Effector CD8-positive, alpha-beta T cell (primary cell): ENCODE results near the gene C1QTNF1.

Experiments
- DNase-seq: peaks from one replicate; lab custom pipeline; 2025; lab: John Stamatoyannopoulos, UW

Gene C1QTNF1

DNA sequence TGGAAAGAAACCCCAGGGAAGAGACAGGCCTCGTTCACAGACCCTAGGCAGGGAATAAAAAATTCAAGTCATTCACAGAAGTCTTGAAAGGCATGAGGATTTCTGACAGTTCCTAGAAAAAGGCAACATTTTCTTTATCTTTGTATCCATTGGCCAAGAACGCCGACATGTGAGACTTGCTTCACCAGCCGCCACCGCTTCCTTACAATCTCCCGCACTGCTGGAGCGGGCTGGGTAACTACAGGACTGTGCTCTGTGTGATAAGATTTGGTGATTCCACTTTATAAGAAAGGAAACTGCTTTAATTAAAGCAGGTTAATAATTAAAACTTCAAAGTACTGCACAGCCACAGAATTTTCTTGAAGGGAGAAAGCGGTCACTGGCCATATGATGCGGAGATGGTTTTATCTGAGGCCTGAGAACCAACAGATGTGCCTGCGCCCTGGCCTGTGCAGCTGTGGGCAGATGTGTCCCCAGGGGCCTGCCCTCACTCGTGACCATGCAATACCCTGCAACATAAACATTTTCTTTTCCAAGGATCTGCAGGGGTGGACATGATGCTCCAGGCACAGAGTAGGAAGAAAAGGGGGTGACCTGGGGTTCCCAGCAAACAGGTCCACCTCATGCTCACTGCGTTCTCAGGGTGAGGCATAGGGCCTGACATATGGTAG, 31.3 kb upstream of the C1QTNF1 start:
- no peak for DNase-seq

DNA sequence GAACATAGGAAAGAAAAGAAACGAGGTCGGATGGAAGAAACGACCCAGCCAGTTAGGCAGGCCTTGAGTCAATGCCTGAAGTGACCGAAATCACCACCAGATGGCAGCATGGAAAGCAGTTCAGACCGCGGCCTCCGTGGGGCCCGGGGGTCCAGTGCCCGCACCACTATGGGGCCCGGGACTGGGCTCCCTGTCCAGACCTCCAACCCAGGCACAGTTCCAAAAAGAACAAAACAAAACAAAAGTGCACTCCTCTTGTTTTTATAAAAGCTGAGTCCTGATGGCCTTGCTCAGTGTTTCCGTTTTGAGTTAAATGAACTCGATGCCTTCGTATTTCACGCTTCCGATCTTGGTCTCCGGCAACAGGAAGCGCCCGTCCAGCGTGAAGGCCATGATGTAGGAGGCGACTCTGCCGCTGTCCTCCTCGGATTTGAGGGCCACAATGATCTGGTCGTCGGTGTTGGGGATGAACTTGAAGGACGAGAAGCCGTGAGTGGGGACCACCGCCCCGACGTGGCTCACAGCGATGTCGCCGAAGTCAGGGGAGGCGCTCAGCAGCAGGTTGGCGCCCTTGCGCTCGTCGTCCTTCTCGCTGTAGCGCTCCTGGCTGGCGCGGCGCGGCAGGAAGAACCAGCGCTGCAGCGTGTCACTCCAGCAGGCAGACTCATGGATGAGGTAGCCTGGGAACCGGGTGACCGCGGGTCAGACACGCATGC, 30.6 kb upstream of the C1QTNF1 start:
- peak; percentile 40 for DNase-seq

DNA sequence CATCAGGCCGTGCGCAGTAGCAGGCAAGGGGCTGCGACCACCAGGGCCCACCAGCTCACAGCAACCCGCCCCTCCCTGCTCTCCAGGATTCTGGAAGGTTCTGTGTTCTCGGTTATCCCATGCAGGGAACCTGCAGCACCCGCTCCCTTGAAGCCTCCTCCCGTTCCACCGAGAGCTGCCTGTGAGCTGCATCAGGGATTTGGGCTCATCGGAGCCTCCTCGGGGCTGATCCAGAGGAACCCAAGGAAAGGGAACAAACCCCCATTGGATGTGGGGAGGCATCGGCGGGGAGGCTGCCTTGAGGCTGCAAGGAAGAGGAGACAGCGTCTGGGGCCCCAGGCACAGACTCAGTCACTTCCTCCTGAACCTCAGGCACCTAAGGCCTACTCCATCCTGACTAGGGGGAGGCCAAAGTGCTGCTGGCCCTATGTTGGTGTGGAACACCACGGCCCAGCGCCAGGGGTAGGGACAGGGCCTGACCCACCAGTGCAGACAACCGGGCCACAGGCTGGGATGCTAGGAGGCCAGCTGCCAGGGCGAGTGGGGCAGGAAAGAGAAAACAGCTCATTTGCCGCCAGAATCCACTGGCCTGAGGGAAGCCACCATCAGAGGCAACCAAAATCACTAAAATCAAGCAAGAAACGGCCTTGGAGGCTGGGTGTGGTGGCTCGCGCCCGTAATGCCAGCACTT, 29.8 kb upstream of the C1QTNF1 start:
- no peak for DNase-seq

DNA sequence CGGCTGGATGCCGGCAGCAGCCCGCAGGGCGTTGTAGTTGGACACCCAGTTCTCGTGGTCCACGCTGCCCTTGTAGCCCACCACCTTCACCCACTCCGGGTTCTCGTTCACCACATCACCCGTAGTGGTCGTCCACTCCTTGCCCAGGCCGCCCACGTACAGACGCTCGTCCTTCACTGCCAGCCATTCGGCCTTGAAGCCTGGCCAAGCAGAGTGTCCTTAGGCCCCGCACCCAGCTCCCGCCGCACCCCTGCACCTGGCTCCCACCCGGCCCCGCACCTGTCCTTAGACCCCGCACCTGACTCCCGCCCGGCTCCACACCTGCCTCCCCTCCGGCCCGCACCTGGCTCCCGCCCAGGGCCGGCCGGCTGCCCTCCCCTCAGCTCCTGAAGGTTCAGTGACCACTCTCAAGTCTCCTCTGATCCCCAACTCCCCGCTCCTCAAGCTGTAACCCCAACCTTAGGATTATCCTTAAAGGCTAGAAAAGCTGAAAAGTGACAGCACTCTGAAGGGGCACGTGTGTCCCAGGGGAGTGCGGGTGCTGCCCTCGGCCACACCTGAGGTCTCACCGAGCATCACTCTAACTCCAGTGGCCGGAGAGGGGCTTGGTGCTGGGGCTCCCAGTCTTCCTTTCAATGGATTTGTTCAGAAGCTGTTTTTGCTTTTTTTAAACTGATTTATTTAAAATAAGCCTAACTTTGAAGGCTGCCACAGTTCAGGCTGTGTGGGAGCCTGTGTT, 28.8 kb upstream of the C1QTNF1 start:
- DNase-seq, result no peak

DNA sequence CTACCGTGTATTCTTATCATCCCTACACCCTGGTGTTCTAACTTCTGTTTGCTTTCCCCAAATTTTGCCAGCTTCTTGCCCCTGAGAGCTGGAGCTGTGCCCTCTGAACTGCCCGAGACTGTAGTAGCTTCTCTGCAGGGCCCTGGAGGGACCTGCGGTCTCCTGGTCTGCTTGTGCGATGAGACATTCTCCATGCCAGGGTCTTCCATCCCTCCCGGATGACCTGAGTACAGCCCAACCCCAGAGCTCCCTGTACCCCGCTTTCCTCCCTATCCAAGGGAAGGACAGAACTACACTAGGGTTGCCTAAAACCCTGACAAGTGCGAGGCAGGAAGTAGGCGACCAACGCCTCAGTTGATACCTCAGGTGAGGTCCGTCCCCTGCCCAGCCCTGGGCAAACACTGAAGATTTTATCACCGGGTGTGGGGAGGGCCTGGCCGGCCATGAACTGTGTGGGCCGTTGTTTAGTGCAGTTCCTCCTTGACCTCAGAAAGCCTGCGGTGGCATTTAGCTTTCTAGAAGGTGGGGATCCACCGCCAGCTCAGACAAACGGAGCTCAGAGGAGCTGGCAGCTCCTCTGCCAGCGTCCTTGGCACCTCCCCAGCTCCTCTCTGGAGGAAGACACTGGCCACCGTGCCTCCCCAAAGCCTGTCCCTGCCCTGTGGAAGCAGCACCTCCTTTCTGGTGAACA, 28.1 kb upstream of the C1QTNF1 start:
- DNase-seq, result no peak

DNA sequence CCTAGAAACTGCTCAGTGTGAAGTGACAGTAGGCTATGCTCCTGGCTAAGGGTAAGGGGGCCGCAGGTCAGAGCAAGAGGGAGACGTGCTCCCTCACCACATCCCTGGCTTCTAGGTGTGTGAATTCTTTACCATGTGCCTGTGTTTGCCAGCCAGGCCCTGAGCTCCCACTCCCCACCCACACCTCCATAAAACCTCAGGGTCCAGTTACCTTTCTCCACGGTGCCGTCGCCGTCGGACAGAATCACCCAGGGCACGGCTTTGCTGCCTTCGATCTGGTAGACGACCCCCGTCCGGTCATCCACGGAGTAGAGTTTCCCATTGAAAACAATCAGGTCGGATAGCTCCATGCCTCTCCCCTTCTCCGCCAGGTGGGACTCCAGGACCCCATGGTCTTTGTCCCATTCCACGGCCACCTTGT, 27.2 kb upstream of the C1QTNF1 start:
- no peak for DNase-seq

DNA sequence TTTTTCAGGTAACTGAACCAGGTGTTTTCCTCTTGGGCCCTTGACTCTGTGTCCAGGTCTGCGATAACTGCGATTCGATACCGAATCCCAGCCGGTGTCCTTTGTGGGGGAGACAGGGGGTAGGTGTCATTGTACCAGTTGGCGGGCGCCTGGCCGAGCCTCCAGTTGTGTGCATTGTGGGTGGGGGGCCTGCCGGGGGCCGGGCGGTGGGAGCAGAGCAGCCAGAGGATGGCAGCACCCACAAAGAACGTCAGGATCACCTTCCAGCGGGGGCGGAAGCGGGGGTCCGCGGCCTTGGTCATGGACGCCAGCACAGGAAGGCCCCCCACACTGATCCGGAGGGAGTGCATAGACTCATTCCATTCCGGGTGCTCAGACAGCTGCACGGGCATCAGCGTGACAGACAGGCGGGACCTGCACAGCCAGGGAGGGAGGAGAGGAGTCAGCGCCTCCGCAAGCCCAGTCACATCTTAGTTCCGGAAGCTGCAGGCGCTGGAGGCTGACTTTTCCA, 26.7 kb upstream of the C1QTNF1 start:
- DNase-seq, result no peak

DNA sequence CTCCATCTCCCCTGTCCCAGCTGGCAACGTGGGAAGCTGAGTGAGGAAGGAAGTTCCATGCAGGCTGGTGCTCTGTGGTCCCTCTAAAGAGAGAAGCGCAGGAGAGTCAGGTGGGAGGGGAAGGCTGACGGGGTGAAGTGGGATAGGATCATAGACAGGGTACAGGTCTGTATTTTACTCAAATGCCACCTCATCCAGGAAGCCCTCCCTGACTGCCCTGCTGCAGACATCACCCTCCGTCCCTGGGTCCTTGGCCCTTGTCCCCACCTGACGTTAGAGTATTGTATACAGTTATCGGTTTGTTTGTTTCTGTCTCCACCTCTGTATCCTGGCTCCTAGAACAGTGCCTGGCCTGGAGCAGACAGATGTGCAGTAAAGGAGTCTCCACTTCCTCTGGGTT, 26.1 kb upstream of the C1QTNF1 start:
- no peak for DNase-seq

DNA sequence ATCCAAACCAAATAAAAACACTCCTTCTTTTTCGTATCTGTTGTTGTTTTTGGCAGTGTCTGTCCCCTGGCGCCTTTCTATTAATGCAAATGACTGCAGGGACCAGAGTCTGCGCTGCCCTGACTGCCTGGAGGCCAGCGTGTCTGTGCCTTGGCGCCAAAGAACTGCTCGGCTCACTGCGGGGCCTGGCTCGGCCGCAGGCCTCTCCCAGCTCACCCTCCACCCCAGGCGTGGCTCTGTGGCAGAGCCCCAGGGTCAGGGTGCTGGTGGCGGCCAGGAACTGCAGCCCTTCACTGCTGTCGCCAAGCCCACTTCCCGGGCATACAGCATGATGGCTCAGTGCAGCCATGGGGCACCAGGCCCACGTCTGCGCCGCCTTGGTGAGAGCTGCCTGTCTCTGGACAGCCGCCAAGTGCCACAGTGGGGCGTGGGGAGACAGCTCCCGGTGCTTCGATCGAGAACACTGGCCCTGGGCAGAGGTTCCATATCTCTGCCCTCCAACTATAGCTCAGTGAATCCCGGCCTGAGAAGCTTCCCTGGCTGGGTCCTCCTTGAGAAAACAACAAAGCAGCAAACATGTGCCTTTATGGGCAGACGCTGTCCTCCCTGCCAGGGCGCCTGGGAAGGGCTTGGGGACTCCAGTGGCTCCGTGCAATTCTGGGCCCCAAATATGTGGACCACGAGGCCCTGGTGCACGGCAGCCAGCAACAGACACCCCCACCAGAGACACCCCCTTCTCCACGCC, 25.5 kb upstream of the C1QTNF1 start:
- no peak for DNase-seq

DNA sequence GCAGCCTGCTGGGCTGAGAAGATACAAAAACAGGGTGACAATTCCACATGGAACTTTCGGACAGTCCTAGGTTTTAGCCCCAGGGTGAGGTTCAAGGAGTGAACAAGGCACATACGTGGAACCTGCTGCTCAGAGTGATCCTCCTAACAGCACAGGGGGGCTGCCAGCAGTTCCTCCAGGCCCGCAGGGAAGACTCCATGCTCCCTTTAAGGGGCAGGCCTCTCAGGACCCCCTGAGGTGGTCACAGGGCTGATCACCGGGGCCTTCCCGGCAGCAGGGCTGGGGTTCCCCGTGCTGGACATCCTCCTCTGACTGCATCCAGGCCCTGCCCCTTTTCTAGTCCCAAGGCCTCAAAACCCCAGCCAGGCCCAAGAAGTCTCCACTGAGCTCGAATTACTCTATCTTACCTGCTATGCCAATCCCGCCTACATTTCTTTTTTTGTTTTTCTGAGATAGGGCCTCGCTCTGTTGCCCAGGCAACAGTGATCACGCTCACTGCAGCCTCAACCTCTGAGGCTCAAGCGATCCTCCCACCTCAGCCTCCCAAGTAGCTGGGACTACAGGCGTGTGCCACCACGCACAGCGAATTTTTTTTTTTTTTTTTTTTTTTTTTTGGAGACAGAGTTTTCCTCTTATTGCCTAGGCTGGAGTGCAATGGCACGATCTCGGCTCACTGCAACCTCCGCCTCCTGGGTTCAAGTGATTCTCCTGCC, 24.8 kb upstream of the C1QTNF1 start:
- no peak for DNase-seq

DNA sequence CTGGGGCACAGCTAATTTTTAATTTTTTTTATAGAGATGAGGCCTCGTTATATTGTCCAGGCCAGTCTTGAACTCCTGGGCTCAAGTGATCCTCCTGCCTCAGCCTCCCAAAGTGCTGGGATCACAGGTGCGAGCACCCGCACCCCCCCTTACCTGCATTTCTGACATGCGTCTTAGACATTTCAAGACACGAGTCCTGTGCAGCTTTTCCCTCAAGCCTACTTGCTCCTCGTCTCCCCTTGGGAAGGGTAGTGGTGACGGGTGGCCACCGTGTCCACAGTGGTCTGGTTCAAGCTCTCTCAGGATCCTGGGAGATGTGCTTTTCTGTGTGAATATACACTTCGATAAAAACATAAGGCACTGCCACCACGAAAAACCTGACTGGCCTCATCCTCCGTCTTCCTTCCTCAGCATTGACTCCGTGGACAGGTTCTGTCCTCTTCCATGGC, 24.0 kb upstream of the C1QTNF1 start:
- DNase-seq, result no peak

DNA sequence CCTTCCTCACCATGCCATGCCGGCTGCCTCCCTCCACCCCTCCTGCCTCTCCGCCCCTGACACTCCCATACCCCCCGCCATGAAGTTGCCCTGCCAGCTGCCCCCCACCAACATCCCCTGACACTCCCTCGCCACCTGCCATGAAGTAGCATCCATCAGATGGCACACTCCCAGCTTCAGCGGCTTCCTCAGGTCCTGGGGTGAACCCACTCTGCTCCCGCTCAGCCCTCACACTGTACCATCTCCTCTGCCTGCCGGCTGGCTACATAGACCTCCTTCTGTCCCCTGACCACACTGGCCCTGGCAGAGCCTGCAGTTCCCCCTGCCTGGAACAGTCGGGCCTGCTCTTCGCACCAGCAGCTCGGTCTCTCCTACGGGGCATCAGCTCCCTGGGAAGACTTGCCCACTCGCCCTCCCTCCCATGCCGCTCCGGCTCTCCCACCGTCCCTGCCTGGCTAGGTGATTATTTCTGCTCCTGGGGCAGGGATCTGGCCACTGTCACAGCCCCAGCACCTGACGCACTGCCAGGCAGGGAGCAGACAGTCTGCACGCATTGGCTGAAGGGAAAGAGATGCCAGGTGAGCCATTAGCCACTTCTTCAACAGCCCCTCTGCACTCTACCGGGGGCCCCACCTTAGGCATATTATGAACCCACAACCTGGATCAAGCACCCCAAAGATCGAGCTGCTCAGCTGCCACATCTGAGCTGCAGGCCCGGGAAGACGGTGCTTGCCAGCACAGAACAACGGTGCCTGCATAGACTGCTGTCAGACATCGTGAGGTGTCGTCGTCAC, 23.4 kb upstream of the C1QTNF1 start:
- DNase-seq, result no peak

DNA sequence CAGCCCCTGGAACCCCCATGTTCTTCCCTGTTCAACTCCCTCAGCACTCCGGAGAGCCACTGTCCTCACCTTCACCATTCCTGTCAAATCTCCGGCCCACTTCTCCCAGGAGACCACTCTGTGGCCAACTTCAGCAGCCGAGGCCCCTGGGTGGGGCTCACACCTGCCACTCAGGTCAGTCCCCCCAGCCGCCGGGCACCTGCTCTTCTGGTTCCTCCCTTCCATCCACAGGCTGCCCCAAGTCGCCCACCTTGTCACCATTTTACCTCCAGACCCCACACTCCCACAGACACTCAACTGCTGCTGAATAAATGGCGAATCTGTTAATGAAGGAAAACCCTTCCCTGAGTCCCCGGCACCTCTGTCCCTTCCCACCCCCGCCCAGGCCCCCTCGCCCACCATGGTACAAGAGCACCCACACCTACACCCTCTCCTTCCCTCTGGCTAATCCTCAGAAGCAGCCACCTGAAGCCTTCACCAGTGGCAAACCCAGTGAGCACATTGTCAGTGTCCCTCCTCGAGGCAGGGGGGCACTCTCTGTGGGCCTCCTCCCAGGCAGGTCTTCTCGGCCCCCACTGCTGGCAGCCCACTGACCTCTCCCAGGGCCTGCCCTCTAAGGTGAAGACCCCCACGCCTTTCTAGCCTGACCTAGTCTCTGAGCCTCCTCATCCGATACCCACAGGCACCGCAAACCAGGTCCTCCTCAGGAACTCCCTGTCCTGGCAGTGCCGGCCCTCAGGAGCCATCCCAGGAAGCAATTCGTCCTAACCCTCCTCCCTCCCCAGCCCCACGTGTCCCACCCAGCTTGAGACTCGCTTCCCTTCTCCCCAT, 22.6 kb upstream of the C1QTNF1 start:
- DNase-seq, result no peak

DNA sequence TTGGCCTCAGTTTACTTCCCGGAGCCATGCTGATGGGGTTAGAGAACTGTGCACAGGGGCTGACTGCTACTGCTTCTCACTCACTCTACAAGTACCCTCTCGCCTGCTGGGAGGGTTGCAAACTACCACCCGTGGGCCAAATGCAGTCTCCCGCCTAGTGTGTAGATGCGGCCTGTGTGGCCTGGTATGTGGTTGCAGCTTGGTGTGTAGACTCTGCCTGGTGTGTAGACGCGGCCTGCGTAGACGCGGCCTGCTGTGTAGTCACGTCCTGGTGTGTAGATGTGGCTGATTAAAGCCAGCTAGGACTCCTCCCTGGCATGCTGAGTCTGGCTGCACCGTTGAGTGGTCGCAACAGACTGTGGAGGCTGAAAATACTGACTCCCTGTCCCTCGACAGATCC, 21.7 kb upstream of the C1QTNF1 start:
- no peak for DNase-seq

DNA sequence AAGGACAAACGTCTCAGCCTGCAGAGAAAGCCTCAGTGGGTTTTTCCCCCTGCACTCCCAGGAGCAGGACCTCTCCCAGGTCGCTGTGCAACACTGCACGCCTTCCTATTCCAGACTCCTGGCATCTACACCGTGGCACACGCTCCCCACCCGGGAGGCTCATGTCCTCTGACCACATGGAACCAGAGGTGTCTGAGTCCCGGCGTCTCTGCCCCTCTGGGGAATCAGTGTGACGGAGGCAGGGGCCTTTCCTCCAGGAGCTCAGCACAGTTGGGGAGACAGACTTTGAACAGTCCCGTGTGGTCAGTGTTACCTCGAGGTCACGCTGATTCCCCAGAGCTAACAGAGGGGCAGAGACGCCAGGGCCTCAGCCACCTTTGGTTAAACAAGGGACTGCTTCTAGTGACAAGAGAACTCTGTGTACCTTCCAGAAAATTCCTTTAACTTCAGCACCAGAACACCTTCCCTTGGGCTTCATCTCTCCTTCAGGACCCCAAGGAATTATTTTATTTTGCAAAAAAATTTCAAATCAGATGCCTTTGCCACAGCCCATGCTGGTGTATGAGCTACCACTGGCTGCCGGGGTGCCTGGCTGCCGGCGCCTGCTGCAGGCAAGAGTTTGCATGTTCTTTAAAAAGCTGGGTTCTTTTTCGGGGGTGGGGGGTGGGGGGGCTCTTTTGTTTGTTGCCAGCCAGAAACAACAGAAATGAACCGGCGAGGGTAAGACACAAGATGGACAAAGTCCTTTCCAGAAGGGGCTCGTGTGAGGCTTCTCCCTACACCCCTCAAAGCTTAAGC, 21.0 kb upstream of the C1QTNF1 start:
- DNase-seq, result no peak

DNA sequence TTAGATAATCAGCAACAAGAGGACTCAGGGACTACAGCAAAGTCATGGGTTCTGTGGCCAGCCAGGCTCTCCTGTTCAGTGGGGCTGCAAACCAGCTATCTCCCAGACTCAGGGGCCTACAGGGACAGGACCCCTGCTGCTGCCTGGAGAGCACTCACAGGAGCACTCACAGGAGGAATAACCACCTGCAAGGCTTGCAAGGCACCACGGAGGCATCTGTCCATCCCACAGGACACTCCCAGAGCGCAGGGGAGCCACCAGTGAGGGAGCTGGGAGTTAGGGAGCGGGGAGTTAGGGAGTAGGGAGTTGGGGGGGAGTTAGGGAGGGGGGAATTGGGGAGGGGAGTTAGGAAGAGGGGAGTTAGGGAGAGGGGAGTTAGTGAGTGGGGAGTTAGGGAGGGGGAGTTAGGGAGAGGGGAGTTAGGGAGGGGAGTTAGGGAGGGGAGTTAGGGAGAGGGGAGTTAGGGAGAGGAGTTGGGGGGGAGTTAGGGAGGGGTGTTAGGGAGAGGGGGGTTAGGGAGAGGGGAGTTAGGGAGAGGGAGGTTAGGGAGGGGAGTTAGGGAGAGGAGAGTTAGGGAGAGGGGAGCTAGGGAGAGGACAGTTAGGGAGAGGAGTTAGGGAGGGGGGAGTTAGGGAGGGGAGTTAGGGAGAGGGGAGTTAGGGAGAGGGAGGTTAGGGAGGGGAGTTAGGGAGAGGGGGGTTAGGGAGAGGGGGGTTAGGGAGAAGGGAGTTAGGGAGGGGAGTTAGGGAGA, 20.1 kb upstream of the C1QTNF1 start:
- DNase-seq, result no peak
